Measurements from ENCODE around the gene CCDC88A.
"Not testable (repeated sequence)": the region's sequence is repeated elsewhere in the genome, so short reads cannot be mapped to it uniquely, and the experiment has no call there.

Gene CCDC88A

GRCh38 chr2:55391615-55392242 is 27.9 kb downstream of the CCDC88A start:
- no peak for DNase-seq (ENCODE audit: insufficient read length, low spot score)
- FAIRE-seq: peak; percentile 8

- no peak for FAIRE-seq
Observed at GRCh38 chr2:55391155-55391554, 28.5 kb downstream of the CCDC88A start.

DNA sequence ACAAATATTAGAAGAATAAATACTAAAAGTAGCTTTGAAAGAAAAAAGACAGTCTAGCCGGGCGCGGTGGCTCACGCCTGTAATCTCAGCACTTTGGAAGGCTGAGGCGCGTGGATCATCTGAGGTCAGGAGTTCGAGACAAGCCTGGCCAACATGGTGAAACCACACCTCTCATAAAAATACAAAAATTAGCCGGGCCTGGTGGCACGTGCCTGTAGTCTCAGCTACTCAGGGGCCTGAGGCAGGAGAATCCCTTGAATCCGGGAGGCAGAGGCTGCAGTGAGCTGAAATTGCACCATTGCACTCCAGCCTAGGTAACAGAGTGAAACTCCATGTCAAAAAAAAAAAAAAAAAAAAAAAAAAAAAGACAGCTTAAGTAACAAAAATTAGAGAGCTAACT is 34.1 kb downstream of the CCDC88A start:
- not testable (repeated sequence) for DNase-seq (ENCODE audit: insufficient read length, low spot score); FAIRE-seq

More at GRCh38 chr2:55391155-55391554, 28.5 kb downstream of the CCDC88A start:
- DNase-seq (ENCODE audit: insufficient read length, low spot score): no peak

DNA sequence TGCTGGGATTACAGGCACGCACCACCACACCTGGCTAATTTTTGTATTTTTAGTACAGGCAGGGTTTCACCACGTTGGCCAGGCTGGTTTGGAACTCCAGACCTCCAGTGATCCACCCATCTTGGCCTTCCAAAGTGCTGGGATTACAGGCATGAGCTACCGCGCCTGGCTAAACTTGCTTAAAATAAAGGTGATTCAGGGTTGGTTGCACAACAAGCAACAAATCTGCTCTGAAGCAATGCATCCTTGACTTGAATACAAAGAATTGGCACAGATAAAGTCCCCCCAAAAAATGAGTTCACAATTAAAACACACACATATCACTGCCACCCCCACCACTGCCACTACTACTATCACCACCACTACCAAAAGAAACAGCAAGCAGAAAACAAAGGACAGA is 34.9 kb downstream of the CCDC88A start:
- FAIRE-seq (no peak), DNase-seq (ENCODE audit: insufficient read length, low spot score) (no peak)

GRCh38 chr2:55371376-55371775 is 48.3 kb downstream of the CCDC88A start:
- no peak for FAIRE-seq

GRCh38 chr2:55370208-55370607 is 49.4 kb downstream of the CCDC88A start:
- DNase-seq (ENCODE audit: insufficient read length, low spot score): no peak
- FAIRE-seq: no peak

More at GRCh38 chr2:55371376-55371775, 48.3 kb downstream of the CCDC88A start:
- DNase-seq (ENCODE audit: insufficient read length, low spot score): no peak

GRCh38 chr2:55365303-55365702 is 54.4 kb downstream of the CCDC88A start:
- peak; percentile 8 for FAIRE-seq
- DNase-seq (ENCODE audit: insufficient read length, low spot score): no peak

GRCh38 chr2:55364189-55365055 is 55.2 kb downstream of the CCDC88A start:
- no peak for FAIRE-seq
- DNase-seq (ENCODE audit: insufficient read length, low spot score): no peak

- no peak for DNase-seq (ENCODE audit: insufficient read length, low spot score)
- FAIRE-seq: peak; percentile 33
Observed at GRCh38 chr2:55363636-55364035, 56.0 kb downstream of the CCDC88A start.

GRCh38 chr2:55361465-55362189 is 58.0 kb downstream of the CCDC88A start:
- DNase-seq (ENCODE audit: insufficient read length, low spot score) (no peak), FAIRE-seq (no peak)

GRCh38 chr2:55358451-55358850 is 61.2 kb downstream of the CCDC88A start:
- FAIRE-seq: no peak

GRCh38 chr2:55357927-55358326 is 61.7 kb downstream of the CCDC88A start:
- FAIRE-seq (no peak), DNase-seq (ENCODE audit: insufficient read length, low spot score) (no peak)

More at GRCh38 chr2:55358451-55358850, 61.2 kb downstream of the CCDC88A start:
- DNase-seq (ENCODE audit: insufficient read length, low spot score): no peak

DNA sequence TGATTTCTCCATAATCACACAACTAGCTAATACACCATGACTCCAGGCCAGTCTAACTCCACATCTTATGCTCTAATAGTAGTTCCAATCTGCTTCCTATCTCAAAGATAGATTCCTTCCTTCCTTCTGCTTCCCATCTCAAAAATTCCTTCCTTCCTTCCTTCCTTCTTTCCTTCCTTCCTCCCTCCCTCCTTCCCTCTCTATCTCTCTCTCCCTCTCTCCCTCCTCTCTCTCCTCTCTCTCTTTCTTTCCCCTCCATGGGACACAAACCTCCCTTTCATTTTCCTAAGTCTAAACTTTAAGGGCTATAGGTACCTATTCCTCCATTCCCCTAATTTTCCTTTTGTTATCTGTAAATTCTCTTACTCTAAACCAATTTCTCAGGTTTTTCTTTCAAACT is 62.5 kb downstream of the CCDC88A start:
- no peak for FAIRE-seq

GRCh38 chr2:55356136-55356535 is 63.5 kb downstream of the CCDC88A start:
- DNase-seq (ENCODE audit: insufficient read length, low spot score); FAIRE-seq: not testable (repeated sequence)

More for the DNA sequence above, 62.5 kb downstream of the CCDC88A start:
- DNase-seq (ENCODE audit: insufficient read length, low spot score): no peak

- FAIRE-seq (no peak), DNase-seq (ENCODE audit: insufficient read length, low spot score) (no peak)
Observed at GRCh38 chr2:55355451-55355850, 64.2 kb downstream of the CCDC88A start.

GRCh38 chr2:55351672-55352071 is 68.0 kb downstream of the CCDC88A start:
- DNase-seq (ENCODE audit: insufficient read length, low spot score) (no peak), FAIRE-seq (no peak)

DNA sequence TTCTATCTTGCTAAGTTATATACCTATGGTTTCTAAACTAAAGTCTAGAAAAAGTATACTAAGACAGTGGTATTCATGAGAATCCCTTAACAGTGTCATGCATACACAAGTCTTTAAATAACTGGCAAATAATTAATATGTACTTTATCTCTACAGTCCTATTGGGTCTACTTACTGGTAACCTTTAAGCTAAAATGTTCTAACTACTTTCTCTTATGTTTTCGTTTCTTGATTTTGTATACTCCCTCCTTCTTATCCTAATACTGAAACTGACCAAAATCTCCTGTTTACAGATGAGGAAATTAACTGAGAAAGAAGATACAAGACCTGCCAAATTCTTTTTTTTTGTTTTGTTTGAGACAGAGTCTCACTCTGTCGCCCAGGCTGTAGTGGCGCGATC is 74.6 kb downstream of the CCDC88A start:
- DNase-seq (ENCODE audit: insufficient read length, low spot score): no peak
- FAIRE-seq: peak; percentile 47

- no peak for FAIRE-seq
- no peak for DNase-seq (ENCODE audit: insufficient read length, low spot score)
Observed at GRCh38 chr2:55338268-55338667, 81.4 kb downstream of the CCDC88A start.

- FAIRE-seq (no peak), DNase-seq (ENCODE audit: insufficient read length, low spot score) (no peak)
Observed at GRCh38 chr2:55334728-55335127, 84.9 kb downstream of the CCDC88A start.

DNA sequence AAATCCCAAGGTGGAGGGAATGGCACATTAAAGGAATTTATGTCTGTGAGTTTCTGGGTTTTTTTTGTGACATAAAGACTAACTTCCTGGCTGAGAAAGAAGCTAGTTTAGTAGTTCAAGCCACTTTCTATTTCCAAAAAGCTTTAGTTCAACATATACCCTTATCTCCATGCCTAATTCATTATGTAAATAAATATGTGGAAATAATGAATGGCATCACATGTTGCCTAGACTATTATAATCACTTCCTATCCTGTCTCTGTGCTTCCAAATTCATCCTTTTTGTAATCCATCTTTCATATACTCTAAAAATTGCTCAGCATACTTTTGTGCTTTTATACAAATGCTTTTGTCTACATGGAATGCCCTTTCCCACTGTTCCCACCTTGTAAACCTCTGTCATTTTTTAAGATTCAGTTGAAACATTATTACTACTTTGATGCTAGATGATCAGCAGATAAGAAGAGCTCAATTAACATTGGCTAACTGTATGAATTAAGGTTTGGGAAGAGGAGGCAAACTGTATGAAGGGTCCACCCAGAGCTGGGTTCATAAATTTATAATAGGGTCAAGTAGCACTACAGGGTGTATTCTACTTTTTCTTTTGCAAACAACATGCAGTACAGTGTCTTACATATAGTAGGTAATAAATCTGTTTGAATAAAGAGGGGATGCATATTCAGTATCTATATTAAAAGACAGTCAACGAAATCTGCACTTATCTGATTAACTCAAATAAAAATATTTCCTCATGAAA is 88.9 kb downstream of the CCDC88A start:
- FAIRE-seq: no peak
- no peak for DNase-seq (ENCODE audit: insufficient read length, low spot score)
